GM12892 (cell line): ENCODE measurements around the gene TLR10.
"Not testable (repeated sequence)": the region's sequence is repeated elsewhere in the genome, so short reads cannot be mapped to it uniquely, and the experiment has no call there.

ENCODE experiments used
- DNase-seq: peaks from one replicate; pipeline ENCODE4 v3.0.0; 2011; ENCODE audit not compliant: insufficient read length
- FAIRE-seq: peaks from 2 replicates; lab custom pipeline; 2011; peaks lifted over from hg19 to GRCh38; lab: Jason Lieb, UNC
- POLR2A ChIP-seq: IDR thresholded peaks from 2 replicates; pipeline ENCODE4 v1.6.1; 2011; ENCODE audit warnings: low read depth, low read length, control low read depth
- POLR2AphosphoS5 ChIP-seq: IDR thresholded peaks from 2 replicates; pipeline ENCODE4 v1.6.1; 2011; ENCODE audit warnings: low read depth, low read length, control low read depth
- TAF1 ChIP-seq: IDR thresholded peaks from 2 replicates; pipeline ENCODE4 v1.6.1; 2011; ENCODE audit warnings: low read depth, mild to moderate bottlenecking, control low read depth, low read length, borderline replicate concordance

The TLR10 gene

GRCh38 chr4:38794051-38794450 lies 11.3 kb upstream of the TLR10 start:
- DNase-seq (no peak), FAIRE-seq (no peak)
- no peak for TF ChIP-seq TAF1
- TF ChIP-seq POLR2A, result no peak
- no peak for TF ChIP-seq POLR2AphosphoS5

- no peak for DNase-seq
- FAIRE-seq, result no peak
- TF ChIP-seq TAF1 (no peak), POLR2AphosphoS5 (no peak), POLR2A (no peak)
These were observed 8.2 kb upstream of the TLR10 start for GRCh38 chr4:38791010-38791409.

- FAIRE-seq (no peak), DNase-seq (no peak)
- no peak for TF ChIP-seq POLR2A
These were observed 5.5 kb upstream of the TLR10 start for GRCh38 chr4:38788317-38788716.

- no peak for FAIRE-seq
- no peak for TF ChIP-seq POLR2A
- DNase-seq, result no peak
These were observed 4.9 kb upstream of the TLR10 start for GRCh38 chr4:38787693-38788092.

GRCh38 chr4:38785901-38786402 lies 3.2 kb upstream of the TLR10 start:
- FAIRE-seq, result peak; percentile 94
- DNase-seq, result no peak
- TF ChIP-seq TAF1 (no peak), POLR2A (0 out of 2 replicates have a peak, but pooled peaks have one; percentile 23), POLR2AphosphoS5 (no peak)

- no peak for FAIRE-seq
- no peak for TF ChIP-seq POLR2AphosphoS5
- no peak for TF ChIP-seq TAF1
- no peak for TF ChIP-seq POLR2A
- DNase-seq, result no peak
These were observed 2.4 kb upstream of the TLR10 start for GRCh38 chr4:38785041-38785790.

GRCh38 chr4:38784141-38784540 lies 1.4 kb upstream of the TLR10 start:
- TF ChIP-seq TAF1 (no peak), POLR2AphosphoS5 (no peak), POLR2A (no peak)
- DNase-seq, result no peak
- peak; percentile 80 for FAIRE-seq

- FAIRE-seq, result no peak
- DNase-seq, result no peak
- TF ChIP-seq POLR2AphosphoS5 (no peak), POLR2A (no peak), TAF1 (no peak)
These were observed 295 bp upstream of the TLR10 start for GRCh38 chr4:38783109-38783460.

- FAIRE-seq, result peak; percentile 91
- TF ChIP-seq POLR2A (peak; percentile 51; the same call in 1 of the 2 replicates), POLR2AphosphoS5 (peak; percentile 83), TAF1 (peak; percentile 6; the same call in 1 of the 2 replicates)
- DNase-seq, result no peak
These were observed 932 bp downstream of the TLR10 start for GRCh38 chr4:38781854-38782261.

GRCh38 chr4:38780833-38781484 lies 1.8 kb downstream of the TLR10 start:
- TF ChIP-seq POLR2A, result no peak
- no peak for TF ChIP-seq TAF1
- TF ChIP-seq POLR2AphosphoS5, result no peak
- DNase-seq (no peak), FAIRE-seq (peak; percentile 67)

GRCh38 chr4:38779790-38780189 lies 3.0 kb downstream of the TLR10 start:
- no peak for TF ChIP-seq POLR2A
- TF ChIP-seq TAF1, result no peak
- no peak for TF ChIP-seq POLR2AphosphoS5
- peak; percentile 84 for FAIRE-seq
- no peak for DNase-seq

GRCh38 chr4:38777925-38778324 lies 4.9 kb downstream of the TLR10 start:
- FAIRE-seq, DNase-seq: not testable (repeated sequence)

- no peak for TF ChIP-seq POLR2A
- no peak for TF ChIP-seq POLR2AphosphoS5
- TF ChIP-seq TAF1, result no peak
- FAIRE-seq, result peak; percentile 9
These were observed 7.5 kb downstream of the TLR10 start for GRCh38 chr4:38775326-38775725.

More at GRCh38 chr4:38775326-38775725, 7.5 kb downstream of the TLR10 start:
- no peak for DNase-seq
